GM19193 (cell line): ENCODE results near the gene ZEB2.

Source experiments
- POLR2A ChIP-seq: IDR thresholded peaks from 4 replicates; pipeline ENCODE4 v1.6.1; 2011; ENCODE audit not compliant: insufficient read depth, insufficient read length; ENCODE audit errors: extremely low read depth

ZEB2 gene

GRCh38 chr2:144496092-144496976 is 23.6 kb downstream of the ZEB2 start:
- TF ChIP-seq POLR2A: no peak

DNA sequence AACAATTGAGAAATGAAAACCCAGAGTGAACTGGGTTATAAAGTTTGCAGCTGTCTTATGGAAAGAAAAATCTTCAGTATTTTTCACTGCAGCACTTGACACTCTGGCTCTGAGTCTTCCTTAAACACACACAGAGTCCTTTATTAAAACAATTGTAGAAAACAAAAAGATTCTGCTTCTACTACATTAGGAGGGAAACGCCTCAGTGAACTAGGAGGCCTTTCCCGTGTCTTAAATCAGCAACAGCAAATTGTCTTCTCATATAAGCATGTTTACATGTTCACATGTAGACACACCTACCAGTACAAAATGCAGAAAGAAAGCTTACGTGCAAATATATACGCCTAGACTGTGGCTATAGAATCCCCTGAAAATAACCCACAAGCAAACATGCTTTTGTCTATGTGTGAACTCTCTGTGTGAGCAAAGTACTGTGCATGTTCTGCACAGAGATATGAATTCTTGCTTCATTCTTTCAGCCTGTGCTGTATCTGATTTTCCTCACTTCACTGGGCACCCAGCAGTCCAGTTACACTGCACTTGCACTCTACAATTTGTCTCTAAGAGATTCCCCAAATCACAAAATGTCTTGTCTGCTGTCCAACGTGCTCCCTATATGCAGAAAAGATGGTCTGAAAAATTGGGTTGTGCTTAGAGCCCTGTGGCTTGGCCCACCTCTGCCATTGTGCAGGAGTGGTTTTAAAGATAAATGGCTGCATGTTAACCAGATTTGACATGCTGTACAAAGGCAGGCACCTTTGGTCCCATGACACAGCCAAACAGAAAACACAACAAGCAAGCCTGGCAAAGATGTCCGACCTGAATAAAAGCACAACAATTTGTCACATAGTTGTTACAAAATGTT is 24.5 kb downstream of the ZEB2 start:
- TF ChIP-seq POLR2A: no peak

DNA sequence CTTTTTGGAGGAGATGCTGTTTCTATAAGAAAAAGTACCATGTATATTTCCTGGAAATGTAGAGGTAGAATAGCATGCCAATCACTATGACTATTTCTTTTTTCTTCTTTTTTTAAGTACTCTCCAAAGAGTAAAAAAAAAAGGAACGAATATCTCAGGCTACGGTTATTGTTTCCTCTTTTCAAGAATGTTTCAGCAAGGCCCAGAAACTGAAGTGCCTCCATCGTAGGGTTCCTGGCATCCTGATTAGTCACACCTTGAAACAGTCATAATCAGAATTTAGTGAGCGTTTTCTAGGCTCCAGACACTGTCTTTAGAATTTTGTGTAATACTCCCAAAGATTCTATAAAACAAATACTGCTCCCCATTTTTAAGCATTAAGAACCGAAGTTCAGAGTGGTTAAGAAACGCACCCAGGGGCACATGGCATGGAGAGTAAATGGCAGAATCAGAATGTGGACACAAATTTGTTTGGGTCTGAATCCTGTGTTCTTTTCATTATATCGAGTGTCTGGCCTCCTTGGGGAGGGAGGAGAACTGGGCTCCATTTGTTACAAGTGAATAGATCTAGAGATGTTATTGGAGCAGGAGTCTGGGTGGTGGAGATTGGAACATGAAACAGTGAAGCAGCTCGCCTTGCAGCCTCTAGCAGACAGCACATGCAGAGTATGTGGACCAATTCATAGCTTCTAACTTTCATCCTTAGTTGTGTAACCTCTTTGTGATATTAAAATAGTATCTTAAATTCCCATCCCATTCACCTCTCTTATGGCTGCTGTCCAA is 26.7 kb downstream of the ZEB2 start:
- TF ChIP-seq POLR2A: no peak

DNA sequence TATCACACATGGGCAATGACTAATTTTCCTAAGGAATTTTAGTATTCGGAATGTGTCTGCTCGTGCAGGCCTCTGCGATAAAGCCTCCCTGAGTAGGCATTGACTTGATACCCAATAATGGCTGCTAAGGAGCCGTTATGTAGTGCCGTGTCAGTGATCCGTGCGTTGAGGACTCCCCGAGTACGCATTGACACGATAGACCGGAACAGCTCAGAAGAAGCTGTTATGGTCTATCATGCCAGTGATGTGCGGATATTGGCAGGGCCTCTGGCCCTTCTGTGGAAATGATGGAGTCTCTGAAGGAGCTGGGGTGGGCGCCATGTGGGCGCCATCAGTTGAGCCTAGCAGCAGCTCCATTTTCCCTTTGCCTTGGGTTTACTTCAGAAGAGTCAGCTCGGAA is 29.1 kb downstream of the ZEB2 start:
- no peak for TF ChIP-seq POLR2A

DNA sequence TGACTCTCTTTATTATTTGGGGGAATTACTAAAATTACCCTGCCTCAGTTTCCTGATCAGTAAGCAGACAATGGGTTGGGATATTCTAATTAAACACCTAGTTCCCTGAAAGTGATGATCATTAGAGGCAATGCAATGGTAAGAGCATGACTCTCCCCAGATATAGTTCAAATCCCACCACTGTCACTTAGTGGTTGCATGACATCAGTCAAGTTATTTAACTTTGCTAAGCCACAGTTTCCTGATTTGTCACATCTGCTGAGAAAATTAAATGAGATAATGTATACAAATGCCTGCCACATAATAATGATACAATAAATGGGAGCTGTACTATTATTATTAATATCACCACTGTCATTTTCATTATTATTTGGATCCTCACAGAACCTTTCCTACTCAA is 29.9 kb downstream of the ZEB2 start:
- TF ChIP-seq POLR2A: no peak

GRCh38 chr2:144489315-144489916 is 30.5 kb downstream of the ZEB2 start:
- TF ChIP-seq POLR2A: no peak

- TF ChIP-seq POLR2A: no peak
Observed at GRCh38 chr2:144484201-144484948, 35.5 kb downstream of the ZEB2 start.

DNA sequence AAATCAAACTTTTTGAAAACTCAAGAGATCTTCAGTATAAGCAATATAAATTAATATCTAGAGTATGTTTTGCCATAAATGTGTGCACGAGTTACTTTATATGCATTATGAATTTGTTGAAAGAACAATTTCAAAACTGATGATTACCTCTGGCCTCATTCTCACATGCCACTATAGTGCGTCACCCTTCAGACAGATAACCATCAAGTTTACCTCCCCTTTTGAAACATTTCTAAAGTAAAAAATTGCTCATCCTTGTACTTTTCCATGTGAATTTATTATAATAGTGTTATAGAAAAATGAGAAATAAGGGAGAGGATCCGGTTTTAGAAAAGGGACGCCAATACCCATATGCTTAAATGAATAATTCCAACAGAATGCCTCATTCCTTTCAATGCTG is 38.3 kb downstream of the ZEB2 start:
- no peak for TF ChIP-seq POLR2A

DNA sequence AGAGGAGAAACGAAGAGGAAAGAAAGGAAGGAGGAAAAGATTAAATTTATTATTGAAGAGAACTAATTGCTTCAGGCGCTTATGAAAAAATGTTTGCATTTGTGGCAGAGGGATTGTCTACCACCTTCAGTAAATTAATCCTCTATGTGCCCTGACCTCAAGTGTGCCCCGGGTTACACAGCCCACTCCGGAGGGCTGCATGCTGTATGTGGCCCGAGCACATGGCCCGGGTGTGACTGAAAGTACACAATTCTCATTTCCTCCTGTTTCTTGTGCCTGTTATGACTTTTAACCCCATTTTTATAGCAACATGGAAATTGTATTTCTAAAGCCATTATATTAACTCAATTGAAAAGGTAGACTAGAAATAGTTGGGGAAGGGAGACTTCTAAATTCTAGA is 38.8 kb downstream of the ZEB2 start:
- no peak for TF ChIP-seq POLR2A

- TF ChIP-seq POLR2A: no peak
Observed at GRCh38 chr2:144480285-144480684, 39.6 kb downstream of the ZEB2 start.

- TF ChIP-seq POLR2A: no peak
Observed at GRCh38 chr2:144479659-144480058, 40.3 kb downstream of the ZEB2 start.

DNA sequence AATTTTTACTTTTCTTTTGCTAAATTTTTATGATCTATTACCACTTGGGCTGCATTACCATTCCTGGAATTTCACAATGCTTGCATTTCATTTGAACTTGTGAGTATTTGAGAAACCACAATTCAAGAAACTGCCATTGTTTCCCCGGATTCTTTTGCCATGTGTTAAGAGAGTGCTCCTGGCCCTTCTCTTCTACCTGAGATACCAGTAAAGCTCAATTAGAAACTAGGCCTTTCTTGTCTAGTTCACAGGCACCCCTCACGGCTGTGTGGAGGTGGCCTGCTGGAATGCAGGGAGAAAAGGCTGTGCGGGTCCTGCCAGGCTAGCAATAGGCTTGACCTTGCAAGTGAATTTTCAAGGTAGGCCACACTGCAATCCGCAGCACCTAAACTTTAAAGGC is 40.8 kb downstream of the ZEB2 start:
- no peak for TF ChIP-seq POLR2A

DNA sequence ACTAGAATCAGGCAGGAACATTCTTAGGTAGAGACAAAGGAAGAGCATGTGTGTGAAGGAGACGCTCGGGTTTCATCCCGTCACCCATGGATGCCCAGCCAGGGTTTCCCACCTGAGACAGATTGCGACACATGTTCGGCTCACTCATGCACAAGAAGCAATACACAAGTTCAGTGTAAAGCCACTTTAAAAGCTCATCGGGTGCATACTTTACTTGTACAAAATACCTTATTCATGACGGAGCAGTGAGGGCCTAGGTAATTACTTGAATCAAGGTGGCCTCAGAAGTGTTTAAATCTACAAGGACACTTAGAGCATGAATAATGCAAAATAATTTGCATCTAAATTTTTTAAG is 42.0 kb downstream of the ZEB2 start:
- TF ChIP-seq POLR2A: no peak
